Fibroblast of lung (primary cell): Measurements from ENCODE around the gene PRKAG2. TPM values are rescaled to one million over a fixed set of nuclear protein-coding genes. Genes with fewer than 3 reads are reported as not detected.

ENCODE experiments used
- DNase-seq, 2 donors: peaks; one replicate each; pipeline versions ENCODE4 v3.0.0 to v3.0.0-alpha.2; 2010; ENCODE audit warnings: low read depth in 2 of 2
- H2AFZ ChIP-seq: 2 replicates; pipeline ENCODE4 v1.5.1; 2012; ENCODE audit warnings: low read length, control low read depth, inconsistent platforms
- H3K27ac ChIP-seq: 2 replicates; pipeline ENCODE4 v1.5.1; 2011; ENCODE audit warnings: low read length, control low read depth; ENCODE audit not compliant: insufficient read depth
- H3K27me3 ChIP-seq: 2 replicates; pipeline ENCODE4 v1.5.1; 2011; ENCODE audit warnings: mild to moderate bottlenecking, low read length; ENCODE audit not compliant: control insufficient read depth, insufficient read depth
- H3K36me3 ChIP-seq: 2 replicates; pipeline ENCODE4 v1.5.1; 2011; ENCODE audit warnings: low read length; ENCODE audit not compliant: control insufficient read depth, insufficient read depth
- H3K4me1 ChIP-seq: 2 replicates; pipeline ENCODE4 v1.5.1; 2011; ENCODE audit warnings: low read length; ENCODE audit not compliant: control insufficient read depth, insufficient read depth; ENCODE audit errors: extremely low read depth
- H3K4me2 ChIP-seq: 2 replicates; pipeline ENCODE4 v1.5.1; 2011; ENCODE audit warnings: low read length, control low read depth; ENCODE audit not compliant: insufficient read depth; ENCODE audit errors: extremely low read depth
- H3K4me3 ChIP-seq, 4 experiments: fragments of 200-600 bp in 1 of 4; sonication (generic) in 1 of 4; replicated peaks in 1 of 4; 2 replicates each; pipeline ENCODE4 v1.5.1; 2011 to 2016; ENCODE audit warnings: low read length in 4 of 4, low read depth in 3 of 4, mild to moderate bottlenecking in 3 of 4, control low read depth in 2 of 4, inconsistent platforms in 1 of 4, mixed read lengths in 1 of 4; ENCODE audit not compliant: insufficient read depth in 1 of 4; ENCODE audit errors: control extremely low read depth in 1 of 4
- H3K79me2 ChIP-seq: 2 replicates; pipeline ENCODE4 v1.5.1; 2012; ENCODE audit warnings: mild to moderate bottlenecking, low read length, inconsistent platforms; ENCODE audit not compliant: control insufficient read depth, insufficient read depth
- H3K9ac ChIP-seq: 2 replicates; pipeline ENCODE4 v1.5.1; 2011; ENCODE audit warnings: mild to moderate bottlenecking, low read length, control low read depth; ENCODE audit not compliant: insufficient read depth
- H3K9me3 ChIP-seq: 2 replicates; pipeline ENCODE4 v1.5.1; 2012; ENCODE audit warnings: low read depth, low read length; ENCODE audit not compliant: control insufficient read depth, insufficient read depth
- H4K20me1 ChIP-seq: 2 replicates; pipeline ENCODE4 v1.5.1; 2011; ENCODE audit warnings: low read length; ENCODE audit not compliant: control insufficient read depth, insufficient read depth; ENCODE audit errors: extremely low read depth
- CTCF ChIP-seq, 2 donors: IDR thresholded peaks in 1 of 2; conservative IDR thresholded peaks in 1 of 2; 1 replicate in 1 of 2; 2 replicates in 1 of 2; pipeline ENCODE4 v1.5.1; 2011 to 2012; ENCODE audit warnings: low read length in 2 of 2, control low read depth in 1 of 2, inconsistent platforms in 1 of 2, low read depth in 1 of 2, mild to moderate bottlenecking in 1 of 2
- EZH2 ChIP-seq: IDR thresholded peaks from 2 replicates; pipeline ENCODE4 v1.5.1; 2012; ENCODE audit warnings: low read length, control low read depth, mild to moderate bottlenecking; ENCODE audit errors: missing control alignments
- polyA plus RNA-seq, 2 donors: library from polyadenylated mRNA; depleted of rRNA in 1 of 2; stranded (reverse) in 1 of 2; unstranded in 1 of 2; fragments of >200 nt; gene quantifications; 2 replicates each; pipeline ENCODE4 v1.2.1, GENCODE V29; 2011 to 2012; ENCODE audit warnings: missing spikeins in 1 of 2
- total RNA-seq: library from RNA; depleted of rRNA; stranded (reverse); fragments of >200 nt; gene quantifications from 2 replicates; pipeline ENCODE4 v1.2.1, GENCODE V29; 2014

Gene PRKAG2
- total and polyA plus RNA-seq, 2 donors (not counting 1 experiment from before 2014, with no cell fraction given) = 11.9 to 56.7 TPM

GRCh38 chr7:151903249-151904032 is 26.5 kb upstream of the PRKAG2 start:
- no peak overlapping the region for H3K9ac ChIP-seq
- no peak overlapping the region for H3K4me2 ChIP-seq
- no peaks in the 10 kb centered on the region for H3K79me2 ChIP-seq
- no peak for DNase-seq
- no peak for TF ChIP-seq EZH2
- no peak for TF ChIP-seq CTCF (conservative IDR thresholded peaks at IDR 0.05 in 1 of 2, IDR thresholded peaks at IDR 0.05 in 1 of 2; ENCODE audit: low read depth in 1 of 2, low read length in 2 of 2)
- H3K4me1 ChIP-seq = no peaks in the 10 kb centered on the region
- no peaks in the 10 kb centered on the region for H4K20me1 ChIP-seq
- H3K27me3 ChIP-seq = no peaks in the 10 kb centered on the region
- no peaks in the 10 kb centered on the region for H3K36me3 ChIP-seq
- no peak overlapping the region for H3K27ac ChIP-seq
- no peak overlapping the region for H3K4me3 ChIP-seq
- H2AFZ ChIP-seq = no peak overlapping the region
- H3K9me3 ChIP-seq = no peaks in the 10 kb centered on the region

DNA sequence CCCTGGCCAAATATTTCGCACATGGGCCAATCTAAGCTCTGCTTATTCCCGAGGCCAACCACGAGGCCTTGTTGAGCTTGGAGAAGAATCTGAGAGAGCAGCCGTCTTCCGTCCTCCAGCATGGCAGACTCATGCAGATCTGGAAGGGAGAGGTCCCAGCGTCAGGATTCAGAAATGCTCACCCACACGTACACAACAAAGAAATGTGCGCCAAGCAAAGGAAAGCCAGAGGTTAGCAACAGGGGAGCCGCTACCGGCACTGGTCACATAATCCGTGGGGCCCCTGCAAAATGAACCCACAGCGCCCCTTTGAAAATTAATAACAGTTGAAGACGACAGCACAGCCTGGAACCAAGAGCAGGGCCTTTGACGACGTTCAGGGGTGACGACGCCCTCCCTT is 25.4 kb upstream of the PRKAG2 start:
- Histone ChIP-seq H3K36me3 (no peaks in the 10 kb centered on the region), H3K9me3 (no peaks in the 10 kb centered on the region), H3K9ac (no peak overlapping the region), H3K4me2 (no peak overlapping the region), H3K4me1 (no peaks in the 10 kb centered on the region), H2AFZ (no peak overlapping the region), H3K79me2 (no peaks in the 10 kb centered on the region), H3K27me3 (no peaks in the 10 kb centered on the region), H3K4me3 (no peak overlapping the region), H3K27ac (no peak overlapping the region), H4K20me1 (no peaks in the 10 kb centered on the region)
- DNase-seq = no peak
- TF ChIP-seq EZH2 = no peak
- TF ChIP-seq CTCF (conservative IDR thresholded peaks at IDR 0.05 in 1 of 2, IDR thresholded peaks at IDR 0.05 in 1 of 2; ENCODE audit: low read depth in 1 of 2, low read length in 2 of 2) = no peak

DNA sequence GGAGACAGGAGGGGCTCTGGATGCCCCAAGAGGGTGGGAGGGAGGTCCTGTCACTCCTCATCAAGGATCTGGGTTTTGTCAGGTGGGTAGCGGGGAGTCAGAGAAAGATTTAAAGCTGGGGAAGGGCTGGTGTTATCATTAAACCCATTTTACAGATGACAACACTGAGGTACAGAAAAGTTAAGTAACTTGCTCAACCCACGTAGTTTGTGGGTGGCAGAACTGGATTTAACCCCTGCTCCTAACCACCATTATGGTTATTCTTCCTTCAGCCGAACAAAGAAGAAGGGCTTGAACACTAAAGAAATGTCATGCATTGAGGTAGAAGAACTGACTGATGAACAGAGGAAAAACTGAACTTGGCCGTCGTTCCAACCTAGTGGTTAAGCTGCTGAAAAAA is 24.9 kb upstream of the PRKAG2 start:
- Histone ChIP-seq H3K4me1 (no peaks in the 10 kb centered on the region), H3K27me3 (no peaks in the 10 kb centered on the region), H3K4me3 (no peak overlapping the region), H3K9ac (no peak overlapping the region), H3K79me2 (no peaks in the 10 kb centered on the region), H3K4me2 (no peak overlapping the region), H3K36me3 (no peaks in the 10 kb centered on the region), H3K9me3 (no peaks in the 10 kb centered on the region), H4K20me1 (no peaks in the 10 kb centered on the region), H2AFZ (no peak overlapping the region), H3K27ac (no peak overlapping the region)
- no peak for TF ChIP-seq EZH2
- no peak for DNase-seq
